ENCODE results near the gene MOSMO.
"Not testable (repeated sequence)": the region's sequence is repeated elsewhere in the genome, so short reads cannot be mapped to it uniquely, and the experiment has no call there.

Gene MOSMO

DNA sequence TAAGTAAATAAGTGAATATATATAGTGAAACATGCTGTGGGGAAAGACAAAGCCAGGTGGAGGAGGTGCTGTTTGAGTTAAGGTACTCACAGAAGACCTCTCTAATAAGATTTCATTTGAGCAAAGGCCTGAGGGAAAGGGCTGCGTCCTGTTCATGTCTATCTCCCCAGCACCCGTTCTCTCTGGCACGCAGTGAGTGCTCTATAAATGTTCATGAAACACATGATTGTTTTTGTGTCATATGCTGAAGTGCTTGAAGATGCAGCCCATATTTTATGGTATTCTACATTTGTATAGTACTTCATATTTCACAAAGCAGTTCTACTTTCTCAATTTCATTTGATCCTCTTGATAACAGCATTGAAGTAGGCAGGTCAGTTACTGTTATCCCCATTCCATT lies 85.4 kb downstream of the MOSMO start:
- DNase-seq (ENCODE audit: low read depth), result no peak

GRCh38 chr16:22093996-22094395 lies 86.1 kb downstream of the MOSMO start:
- no peak for DNase-seq (ENCODE audit: low read depth)

- DNase-seq (ENCODE audit: low read depth), result peak; percentile 25
These were observed 90.7 kb downstream of the MOSMO start for GRCh38 chr16:22098405-22099255.

- DNase-seq (ENCODE audit: low read depth), result no peak
These were observed 91.5 kb downstream of the MOSMO start for GRCh38 chr16:22099256-22099975.

DNA sequence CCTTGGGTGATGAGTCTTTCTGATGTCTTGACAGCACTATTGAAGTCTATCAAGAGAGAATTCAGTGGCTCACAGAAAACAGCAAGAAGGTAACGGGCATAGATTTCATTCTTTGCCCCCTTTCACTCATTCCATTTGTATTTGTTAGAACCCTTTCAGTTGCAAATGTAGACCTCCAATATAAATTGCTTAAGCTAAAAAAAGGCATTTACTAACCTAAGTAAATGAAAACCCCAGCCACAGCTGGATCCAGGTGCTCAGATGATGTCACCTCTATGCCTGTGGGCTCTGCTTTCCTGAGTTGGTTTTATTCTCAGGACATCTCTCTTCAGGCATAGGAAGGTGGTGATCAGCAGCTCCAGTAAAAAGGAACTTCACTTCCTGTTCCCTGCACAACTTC lies 95.5 kb downstream of the MOSMO start:
- no peak for DNase-seq (ENCODE audit: low read depth)

GRCh38 chr16:22109258-22109898 lies 101.5 kb downstream of the MOSMO start:
- no peak for DNase-seq (ENCODE audit: low read depth)

- DNase-seq (ENCODE audit: low read depth), result not testable (repeated sequence)
These were observed 103.7 kb downstream of the MOSMO start for GRCh38 chr16:22111629-22112028.

DNA sequence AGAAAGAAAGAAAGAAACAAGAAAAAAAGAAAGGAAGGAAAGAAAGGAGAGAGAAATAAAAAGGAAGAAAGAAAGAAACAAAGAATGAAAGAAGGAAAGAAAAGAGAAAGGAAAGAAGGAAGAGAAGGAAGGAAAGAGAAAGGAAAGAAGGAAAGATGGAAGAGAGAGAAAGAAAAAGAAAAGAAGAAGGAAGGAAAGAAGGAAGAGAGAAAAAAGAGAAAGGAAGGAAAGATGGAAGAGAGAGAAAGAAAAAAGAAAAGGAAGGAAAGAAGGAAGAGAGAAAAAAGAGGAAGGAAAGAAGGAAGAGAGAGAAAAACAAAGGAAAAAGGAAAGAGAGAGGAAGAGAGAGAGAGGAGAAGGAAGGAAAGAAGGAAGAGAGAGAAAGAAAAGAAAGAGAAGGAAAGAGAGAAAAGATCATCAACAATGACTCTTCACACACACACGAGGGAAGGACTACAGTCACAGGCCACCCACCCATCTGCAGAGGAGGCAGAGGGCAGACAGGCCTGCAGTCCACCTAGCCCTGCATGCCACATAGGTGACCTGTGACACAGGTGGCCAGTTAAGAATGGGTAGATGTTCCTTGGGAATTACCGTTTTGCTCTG lies 108.3 kb downstream of the MOSMO start:
- DNase-seq (ENCODE audit: low read depth), result no peak

GRCh38 chr16:22117609-22118008 lies 109.7 kb downstream of the MOSMO start:
- DNase-seq (ENCODE audit: low read depth), result no peak

DNA sequence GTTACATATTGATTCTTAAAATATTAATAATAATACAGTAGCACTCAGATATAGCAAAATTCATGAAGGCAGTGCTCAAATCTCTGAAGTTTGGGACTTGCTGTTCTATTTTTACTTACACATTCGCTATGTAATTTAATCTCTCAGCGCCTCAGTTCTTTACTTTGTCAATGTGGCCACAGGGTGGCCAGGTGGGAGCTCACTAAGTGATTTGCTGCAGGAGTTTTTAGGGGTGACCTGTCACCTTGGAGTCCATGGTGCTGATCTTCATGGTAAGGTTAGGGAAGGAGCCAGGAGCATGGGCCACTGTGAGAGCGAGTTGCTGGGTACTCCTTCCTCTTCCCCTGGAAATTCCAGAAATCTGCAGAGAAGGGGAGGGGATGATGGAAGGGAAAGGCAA lies 112.5 kb downstream of the MOSMO start:
- DNase-seq (ENCODE audit: low read depth), result no peak

GRCh38 chr16:22122239-22122638 lies 114.3 kb downstream of the MOSMO start:
- no peak for DNase-seq (ENCODE audit: low read depth)

GRCh38 chr16:22123146-22123545 lies 115.2 kb downstream of the MOSMO start:
- DNase-seq (ENCODE audit: low read depth), result no peak

DNA sequence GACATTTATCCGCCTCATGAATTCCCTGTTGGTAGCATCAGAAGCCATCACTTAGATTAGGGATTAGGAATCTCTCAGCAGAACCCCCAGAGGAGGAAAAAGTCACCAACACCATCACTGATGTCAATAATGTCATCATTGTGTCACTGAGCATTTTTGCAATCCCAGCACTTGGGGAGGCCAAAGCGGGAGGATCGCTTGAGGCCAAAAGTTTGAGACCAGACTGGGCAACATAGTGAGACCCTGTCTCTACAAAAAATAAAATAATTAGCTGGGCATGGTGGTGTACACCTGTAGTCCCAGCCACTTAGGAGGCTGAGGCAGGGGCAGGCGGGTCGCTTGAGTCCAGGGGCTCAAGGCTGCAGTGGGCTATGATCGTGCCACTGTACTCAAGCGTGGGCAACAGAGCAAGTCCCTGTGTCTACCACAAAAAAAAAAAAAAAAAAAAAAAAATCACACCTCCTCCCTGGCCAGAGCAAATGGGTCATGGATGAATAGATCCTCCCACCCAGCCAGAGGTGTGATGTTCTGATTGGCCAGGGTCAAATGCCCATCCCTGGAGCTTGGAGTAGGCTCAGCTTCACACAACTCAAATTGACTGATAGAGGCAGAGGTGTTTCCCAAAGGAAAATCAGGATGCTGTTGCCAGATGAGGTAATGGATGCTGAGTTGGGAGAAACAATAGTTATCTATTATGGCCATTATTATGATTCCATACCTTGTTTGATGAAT lies 116.0 kb downstream of the MOSMO start:
- no peak for DNase-seq (ENCODE audit: low read depth)

- no peak for DNase-seq (ENCODE audit: low read depth)
These were observed 116.8 kb downstream of the MOSMO start for GRCh38 chr16:22124583-22125284.

DNA sequence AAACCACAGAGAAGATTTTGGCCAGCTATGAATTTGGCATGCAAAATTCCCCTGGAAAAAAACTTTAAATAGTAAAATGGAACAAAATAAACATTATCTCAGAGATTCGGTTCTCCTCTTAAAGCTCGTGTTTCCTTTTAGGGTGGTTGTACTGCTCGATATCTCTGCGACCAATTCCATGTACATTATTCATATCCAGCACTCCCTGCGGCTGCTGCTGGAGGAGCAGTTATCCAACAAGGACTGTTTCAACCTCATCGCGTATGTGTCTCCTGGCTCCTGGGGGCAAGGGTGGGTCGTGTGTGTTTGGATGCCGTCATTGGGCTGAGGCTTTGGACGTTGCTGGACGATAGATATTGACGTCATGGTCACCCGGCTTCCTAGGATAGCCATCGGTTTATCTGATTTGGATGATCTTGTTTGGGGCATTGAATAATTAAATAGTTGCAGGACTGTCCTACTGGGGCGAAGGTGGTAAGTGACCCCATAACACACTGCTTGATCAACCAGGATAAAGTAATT lies 118.2 kb downstream of the MOSMO start:
- peak; percentile 21 for DNase-seq (ENCODE audit: low read depth)

- DNase-seq (ENCODE audit: low read depth), result not testable (repeated sequence)
These were observed 120.6 kb downstream of the MOSMO start for GRCh38 chr16:22128537-22128936.

DNA sequence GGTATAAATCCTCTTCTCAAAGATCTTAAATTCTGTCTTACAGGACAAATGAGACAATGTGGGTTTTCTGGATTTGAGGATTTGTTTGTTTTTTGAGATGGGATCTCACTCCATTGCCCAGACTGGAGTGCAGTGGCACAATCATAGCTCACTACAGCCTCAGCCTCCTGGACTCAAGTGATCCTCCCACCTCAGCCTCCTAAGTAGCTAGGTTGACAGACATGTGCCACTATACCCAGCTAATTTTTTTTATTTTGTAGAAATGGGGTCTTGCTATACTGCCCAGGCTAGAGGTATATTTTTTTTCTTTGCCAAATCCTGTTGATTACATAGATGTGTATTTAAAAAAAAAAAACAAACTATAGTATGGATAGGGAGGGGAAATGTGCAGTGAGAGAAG lies 122.6 kb downstream of the MOSMO start:
- no peak for DNase-seq (ENCODE audit: low read depth)

- DNase-seq (ENCODE audit: low read depth), result no peak
These were observed 124.9 kb downstream of the MOSMO start for GRCh38 chr16:22132801-22133200.

Measured in stromal cell of bone marrow (primary cell).